ENCODE results near the gene FXR2. TPM values are rescaled to one million over a fixed set of nuclear protein-coding genes. Genes with fewer than 3 reads are reported as not detected.

Gene FXR2
- total RNA-seq, 1 experiment from 2014 or later, result 35.1 TPM

- TF ChIP-seq NFATC4 (CRISPR knock-in tag; IDR thresholded peaks at IDR 0.05) (peak; percentile 10), JAZF1 (CRISPR knock-in tag; IDR thresholded peaks at IDR 0.05) (no peak), ZNF512 (CRISPR knock-in tag; IDR thresholded peaks at IDR 0.05; ENCODE audit: borderline replicate concordance) (no peak), SOX15 (CRISPR knock-in tag; IDR thresholded peaks at IDR 0.05) (no peak), NR1H2 (CRISPR knock-in tag; IDR thresholded peaks at IDR 0.05) (no peak), CREB1 (CRISPR knock-in tag; IDR thresholded peaks at IDR 0.05) (0 out of 2 replicates have a peak, but pooled peaks have one; percentile 12), ZNF317 (CRISPR knock-in tag; IDR thresholded peaks at IDR 0.05; ENCODE audit: borderline replicate concordance, low read depth) (no peak), MYBL2 (CRISPR knock-in tag; IDR thresholded peaks at IDR 0.05) (no peak), ATF3 (CRISPR knock-in tag; conservative IDR thresholded peaks at IDR 0.05) (peak; percentile 16; the same call in 1 of the 2 replicates), ZNF671 (CRISPR knock-in tag; IDR thresholded peaks at IDR 0.05) (no peak), RORB (CRISPR knock-in tag; IDR thresholded peaks at IDR 0.05) (0 out of 2 replicates have a peak, but pooled peaks have one; percentile 19), TEAD1 (CRISPR knock-in tag; IDR thresholded peaks at IDR 0.05) (no peak), PRRX2 (CRISPR knock-in tag; IDR thresholded peaks at IDR 0.05) (peak; percentile 21; the same call in 1 of the 2 replicates), ZNF396 (CRISPR knock-in tag; IDR thresholded peaks at IDR 0.05; ENCODE audit: borderline replicate concordance) (no peak)
- TF ChIP-seq, protein P1, sequence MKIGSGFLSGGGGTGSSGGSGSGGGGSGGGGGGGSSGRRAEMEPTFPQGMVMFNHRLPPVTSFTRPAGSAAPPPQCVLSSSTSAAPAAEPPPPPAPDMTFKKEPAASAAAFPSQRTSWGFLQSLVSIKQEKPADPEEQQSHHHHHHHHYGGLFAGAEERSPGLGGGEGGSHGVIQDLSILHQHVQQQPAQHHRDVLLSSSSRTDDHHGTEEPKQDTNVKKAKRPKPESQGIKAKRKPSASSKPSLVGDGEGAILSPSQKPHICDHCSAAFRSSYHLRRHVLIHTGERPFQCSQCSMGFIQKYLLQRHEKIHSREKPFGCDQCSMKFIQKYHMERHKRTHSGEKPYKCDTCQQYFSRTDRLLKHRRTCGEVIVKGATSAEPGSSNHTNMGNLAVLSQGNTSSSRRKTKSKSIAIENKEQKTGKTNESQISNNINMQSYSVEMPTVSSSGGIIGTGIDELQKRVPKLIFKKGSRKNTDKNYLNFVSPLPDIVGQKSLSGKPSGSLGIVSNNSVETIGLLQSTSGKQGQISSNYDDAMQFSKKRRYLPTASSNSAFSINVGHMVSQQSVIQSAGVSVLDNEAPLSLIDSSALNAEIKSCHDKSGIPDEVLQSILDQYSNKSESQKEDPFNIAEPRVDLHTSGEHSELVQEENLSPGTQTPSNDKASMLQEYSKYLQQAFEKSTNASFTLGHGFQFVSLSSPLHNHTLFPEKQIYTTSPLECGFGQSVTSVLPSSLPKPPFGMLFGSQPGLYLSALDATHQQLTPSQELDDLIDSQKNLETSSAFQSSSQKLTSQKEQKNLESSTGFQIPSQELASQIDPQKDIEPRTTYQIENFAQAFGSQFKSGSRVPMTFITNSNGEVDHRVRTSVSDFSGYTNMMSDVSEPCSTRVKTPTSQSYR (CRISPR knock-in tag; IDR thresholded peaks at IDR 0.05), result peak; percentile 94
Observed at GRCh38 chr17:7573324-7574080, 41.2 kb downstream of the FXR2 start (continued).

DNA sequence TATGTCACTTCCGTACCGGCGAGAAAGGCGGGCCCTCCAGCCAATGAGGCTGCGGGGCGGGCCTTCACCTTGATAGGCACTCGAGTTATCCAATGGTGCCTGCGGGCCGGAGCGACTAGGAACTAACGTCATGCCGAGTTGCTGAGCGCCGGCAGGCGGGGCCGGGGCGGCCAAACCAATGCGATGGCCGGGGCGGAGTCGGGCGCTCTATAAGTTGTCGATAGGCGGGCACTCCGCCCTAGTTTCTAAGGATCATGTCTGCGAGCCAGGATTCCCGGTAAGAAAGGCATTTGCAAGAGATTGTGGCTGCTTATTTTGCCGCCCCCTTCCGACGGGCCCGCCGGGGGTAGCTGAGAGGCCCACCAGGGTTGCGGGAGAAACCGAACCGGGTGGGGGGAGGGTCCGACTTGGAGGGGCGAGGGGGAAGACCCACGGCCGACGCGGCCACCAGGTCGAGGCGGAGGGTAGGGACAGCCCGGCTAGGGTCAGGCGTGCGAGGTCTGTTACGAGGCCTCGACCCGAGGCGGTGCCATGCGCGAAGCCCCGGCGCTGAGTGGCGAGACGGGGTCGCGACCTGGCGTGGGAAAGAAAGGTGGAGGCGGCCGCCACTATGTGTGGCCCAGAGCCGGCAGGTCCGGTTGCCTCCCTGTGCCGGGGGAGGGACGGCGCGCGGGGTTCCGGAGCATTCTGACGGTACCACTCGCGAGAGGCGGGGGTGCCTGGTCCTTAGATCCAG lies 41.9 kb downstream of the FXR2 start:
- peak; percentile 100 for DNase-seq (ENCODE audit: low spot score)
- Mint-ChIP-seq H3K4me3 (peak overlapping the region; percentile 93), H3K9me3 (no peaks in the 10 kb centered on the region), H3K36me3 (peaks cover 71% of the 10 kb centered on the region), H3K4me1 (peaks cover 46% of the 10 kb centered on the region), H3K27ac (peak overlapping the region; percentile 100), H3K27me3 (ENCODE audit: low read depth) (no peaks in the 10 kb centered on the region)
- ChIA-PET POLR2A (interaction anchor here (0.6 to 3.5 kb wide), 6 partner anchors 11 to 169 kb away, joined by 3 to 22 read pairs (median 4); partner anchors contain the start of genes MPDU1, SOX15, TMEM256 and TNFSF13), CTCF (interaction anchor here (1.2 to 3.4 kb wide), 4 partner anchors 12 to 17 kb away, joined by 5 to 22 read pairs (median 8); partner anchors contain the start of gene SOX15)
- ATAC-seq, result no peak; the same call in 1 of the 2 replicates
- TF ChIP-seq ZNF416 (CRISPR knock-in tag; IDR thresholded peaks at IDR 0.05) (peak; percentile 97; the same call in 1 of the 2 replicates), SOX15 (CRISPR knock-in tag; IDR thresholded peaks at IDR 0.05) (no peak), MLX (CRISPR knock-in tag; IDR thresholded peaks at IDR 0.05) (peak; percentile 62; the same call in 1 of the 2 replicates), GTF2I (CRISPR knock-in tag; conservative IDR thresholded peaks at IDR 0.05) (no peak), FOXP4 (CRISPR knock-in tag; IDR thresholded peaks at IDR 0.05) (0 out of 2 replicates have a peak, but pooled peaks have one; percentile 4), KAT7 (CRISPR knock-in tag; IDR thresholded peaks at IDR 0.05; ENCODE audit: borderline replicate concordance) (0 out of 2 replicates have a peak, but pooled peaks have one; percentile 26), PRDM15 (CRISPR knock-in tag; IDR thresholded peaks at IDR 0.05) (no peak), SMAD4 (CRISPR knock-in tag; IDR thresholded peaks at IDR 0.05) (no peak), FOXK1 (CRISPR knock-in tag; IDR thresholded peaks at IDR 0.05) (peak; percentile 71; the same call in 1 of the 2 replicates), SMAD3 (CRISPR knock-in tag; IDR thresholded peaks at IDR 0.05; ENCODE audit: borderline replicate concordance) (peak; percentile 9; the same call in 1 of the 2 replicates)
